T47D (cell line): ENCODE results near the gene HACD2.
A peak's percentile ranks its signal among the peaks of the same experiment; 100 is the strongest.

Source experiments
- DNase-seq, 2 experiments: peaks; one replicate each; pipeline versions ENCODE4 v3.0.0 to v3.0.0-alpha.2; 2011 to 2012; ENCODE audit warnings: low read depth in 1 of 2, low spot score in 1 of 2
- JUND ChIP-seq: IDR thresholded peaks from 2 replicates; pipeline ENCODE4 v1.6.1; 2012; ENCODE audit warnings: low read depth
- in situ Hi-C: cut with HindIII; loops from 2 replicates; pipeline ENCODE4 v1.10.0; 2016; ENCODE audit warnings: low sequenced_read_pairs, low pct_unique_long_range_greater_than_20kb

Gene HACD2

GRCh38 chr3:123471106-123471505, 113.7 kb downstream of the HACD2 start:
- no peak for TF ChIP-seq JUND
- in situ Hi-C loops, result no loop called here
- no peak for DNase-seq

- no peak for DNase-seq
- in situ Hi-C loops, result no loop called here
- no peak for TF ChIP-seq JUND
Observed at GRCh38 chr3:123469323-123469995, 115.4 kb downstream of the HACD2 start.

- no peak for DNase-seq
- TF ChIP-seq JUND, result no peak
- in situ Hi-C loops, result no loop called here
Observed at GRCh38 chr3:123467046-123467445, 117.8 kb downstream of the HACD2 start.

DNA sequence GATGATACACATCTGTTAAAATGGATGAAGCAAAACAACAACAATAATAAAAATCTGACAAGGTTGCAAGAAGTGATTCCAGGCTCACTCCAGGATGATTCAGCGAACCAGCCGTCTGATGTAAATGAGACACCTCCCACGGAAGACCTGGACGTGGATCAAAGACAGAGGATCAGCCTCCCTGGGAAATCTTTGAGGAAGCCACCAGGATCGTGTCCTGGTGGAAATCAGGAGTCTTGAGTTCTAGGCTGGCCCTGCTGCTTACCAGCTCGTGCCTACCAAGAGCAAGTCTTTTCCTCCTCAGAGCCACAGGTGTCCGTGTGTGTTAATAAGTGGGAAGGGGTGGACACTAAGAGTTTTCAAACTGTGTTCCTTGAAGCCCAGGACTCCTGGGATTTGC, 120.6 kb downstream of the HACD2 start:
- in situ Hi-C loops, result no loop called here
- TF ChIP-seq JUND, result no peak
- DNase-seq, result no peak

DNA sequence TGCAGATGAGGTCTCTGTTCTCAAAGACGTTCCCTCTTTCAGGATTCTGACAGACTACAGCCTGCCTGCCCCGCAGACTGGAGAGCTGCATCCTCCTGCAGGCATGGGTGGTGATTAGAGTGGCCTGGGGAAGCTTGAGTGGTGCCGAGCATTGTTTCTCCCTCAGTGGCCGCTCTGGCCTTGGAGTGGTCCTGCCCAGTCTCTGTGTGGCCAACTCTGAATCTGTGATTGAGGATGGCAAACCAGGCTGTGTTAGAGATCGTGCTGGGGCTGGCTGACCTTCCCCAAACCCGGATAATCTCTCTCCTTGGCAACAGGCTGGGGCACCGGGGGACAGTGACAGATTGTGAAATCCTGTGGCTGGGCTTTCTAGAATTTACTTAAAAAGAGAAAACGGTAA, 125.0 kb downstream of the HACD2 start:
- DNase-seq, result no peak
- in situ Hi-C loops, result no loop called here

GRCh38 chr3:123458255-123458654, 126.6 kb downstream of the HACD2 start:
- in situ Hi-C loops, result no loop called here
- TF ChIP-seq JUND, result no peak
- no peak for DNase-seq

More for the DNA sequence above, 125.0 kb downstream of the HACD2 start:
- no peak for TF ChIP-seq JUND

DNA sequence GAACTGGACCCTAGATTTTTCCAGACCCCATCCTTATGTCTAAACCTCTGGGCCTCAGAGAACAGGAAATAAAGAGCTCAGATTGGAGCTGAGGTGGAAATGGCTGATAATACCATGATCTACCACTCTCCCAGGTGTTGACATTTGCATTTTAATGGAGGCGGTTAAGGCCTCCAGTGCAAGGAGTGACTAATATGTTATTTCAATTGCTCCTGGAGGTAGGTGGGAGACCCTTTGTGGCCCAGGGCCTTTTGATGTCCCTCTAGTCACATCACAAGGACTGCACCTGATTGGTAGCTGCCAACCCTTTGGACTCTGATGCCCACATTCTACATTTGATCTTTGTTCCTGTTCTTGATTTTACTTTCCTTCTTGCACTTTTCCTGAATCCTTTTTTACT, 127.0 kb downstream of the HACD2 start:
- in situ Hi-C loops, result no loop called here
- TF ChIP-seq JUND, result no peak
- no peak for DNase-seq

DNA sequence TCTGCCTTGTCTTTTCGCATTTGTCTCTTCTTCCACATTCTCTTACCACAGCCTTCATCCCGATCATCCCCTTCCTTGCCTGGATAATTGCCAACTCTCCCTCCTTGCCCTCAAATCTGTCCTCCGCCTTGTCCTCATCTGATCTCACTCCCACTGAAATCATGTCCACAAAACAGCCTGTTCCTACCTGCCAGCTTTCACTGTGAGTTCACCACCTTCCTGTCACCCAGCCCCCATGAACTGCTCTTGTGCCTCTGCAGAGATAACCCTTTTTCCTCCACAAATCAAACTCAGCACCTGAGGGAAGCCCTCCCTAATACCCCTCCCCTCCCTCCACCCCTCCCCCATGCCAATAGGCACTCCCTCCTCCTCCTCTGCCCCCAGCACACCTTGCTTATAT, 131.2 kb downstream of the HACD2 start:
- TF ChIP-seq JUND, result no peak
- no peak for DNase-seq
- in situ Hi-C loops, result no loop called here

DNA sequence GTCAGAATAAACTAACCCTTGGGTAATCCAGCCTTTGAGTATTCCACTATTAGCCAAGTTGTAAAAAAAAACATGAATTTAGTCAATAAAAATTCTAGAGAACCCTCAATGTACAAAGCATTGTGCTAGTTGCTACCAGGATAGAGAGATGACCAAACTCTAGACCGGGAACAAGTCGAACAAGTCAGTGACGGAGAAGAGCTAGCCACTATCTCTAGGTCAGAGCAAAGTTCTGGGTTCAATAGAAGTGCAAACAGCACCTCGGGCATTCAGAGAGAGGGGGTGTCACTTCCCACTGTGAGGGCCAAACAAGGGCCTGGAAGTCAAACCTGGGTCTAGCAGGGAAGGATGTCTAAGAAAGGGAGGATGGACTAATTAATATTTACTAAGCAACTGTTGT, 133.7 kb downstream of the HACD2 start:
- in situ Hi-C loops, result no loop called here
- no peak for TF ChIP-seq JUND
- DNase-seq, result peak in 1 of 2 experiments; percentile 41

DNA sequence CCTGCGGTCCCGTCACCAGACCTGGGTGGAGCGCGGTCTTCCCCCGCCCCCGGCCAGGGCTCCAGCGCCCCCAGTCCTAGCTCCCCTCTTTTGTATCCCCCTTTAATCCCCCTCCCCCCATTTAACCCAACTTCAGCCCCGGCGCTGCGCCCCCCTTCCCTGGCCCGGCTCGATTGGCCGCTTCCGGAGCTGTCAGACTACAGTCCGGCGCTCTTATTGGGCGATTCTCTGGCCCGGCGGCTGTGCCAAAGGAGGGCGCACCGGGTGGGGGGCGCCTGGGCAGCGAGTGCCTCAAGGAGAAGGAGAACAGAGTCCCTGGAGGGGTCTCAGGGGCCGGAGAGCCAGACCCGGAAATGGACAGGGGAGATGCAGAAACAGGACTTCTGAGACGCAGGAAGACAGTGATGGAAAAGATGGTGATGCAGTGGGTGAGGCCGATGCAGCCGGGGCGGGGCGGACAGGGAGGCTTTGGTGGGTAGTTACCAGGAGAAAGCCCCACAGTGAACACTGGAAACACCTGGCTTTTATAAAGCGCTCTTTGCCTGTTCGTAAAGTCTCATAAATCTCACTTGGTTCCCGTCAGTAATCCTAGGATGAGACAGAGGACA, 134.8 kb downstream of the HACD2 start:
- in situ Hi-C loops, result no loop called here
- TF ChIP-seq JUND, result no peak
- DNase-seq, result no peak

DNA sequence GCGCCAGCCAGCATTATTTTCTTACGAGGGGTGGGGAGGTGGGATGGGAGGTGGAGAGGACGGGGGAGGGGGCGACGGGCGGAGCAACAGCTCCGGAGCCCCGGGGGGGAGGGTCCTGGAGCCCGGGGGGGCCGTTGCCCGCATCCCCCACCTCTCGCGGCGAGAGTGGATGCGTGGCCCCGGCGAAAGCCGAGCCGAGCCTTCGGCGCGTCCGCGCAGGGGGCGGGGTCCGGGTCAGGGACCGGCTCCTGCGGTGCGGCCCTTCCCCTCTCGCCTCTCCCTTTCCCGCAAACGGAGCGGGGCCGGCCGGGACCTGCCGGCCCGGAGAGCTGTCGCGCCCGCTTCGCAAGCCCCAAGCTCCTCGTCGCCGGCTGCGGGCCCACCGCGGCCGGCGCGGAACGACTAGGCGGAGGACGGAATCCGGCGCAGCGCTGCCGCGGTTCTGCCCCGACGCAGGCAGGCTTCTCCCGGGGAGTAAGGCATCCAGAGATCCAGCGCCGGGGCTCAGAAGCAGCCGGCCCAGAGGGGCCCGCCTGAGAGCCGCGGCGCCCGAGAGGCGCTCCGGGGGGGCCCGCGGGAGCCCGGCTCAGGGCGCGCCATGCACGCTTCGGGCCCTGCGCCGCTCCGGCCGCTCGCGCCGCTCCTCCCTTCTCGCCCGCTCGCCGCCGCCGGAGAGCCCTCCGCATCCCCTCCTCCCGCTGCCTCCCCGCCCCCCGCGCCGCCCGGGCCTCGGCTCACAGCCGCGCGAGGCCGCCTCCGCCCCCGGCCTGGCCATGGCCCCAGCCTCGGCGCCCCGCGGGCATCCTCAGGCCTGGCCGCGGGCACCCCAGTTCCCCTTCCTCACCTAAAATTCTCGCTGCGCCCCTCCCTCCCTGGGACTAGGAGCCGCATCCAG, 135.5 kb downstream of the HACD2 start:
- DNase-seq, result no peak
- TF ChIP-seq JUND, result no peak
- in situ Hi-C loops, result no loop called here

DNA sequence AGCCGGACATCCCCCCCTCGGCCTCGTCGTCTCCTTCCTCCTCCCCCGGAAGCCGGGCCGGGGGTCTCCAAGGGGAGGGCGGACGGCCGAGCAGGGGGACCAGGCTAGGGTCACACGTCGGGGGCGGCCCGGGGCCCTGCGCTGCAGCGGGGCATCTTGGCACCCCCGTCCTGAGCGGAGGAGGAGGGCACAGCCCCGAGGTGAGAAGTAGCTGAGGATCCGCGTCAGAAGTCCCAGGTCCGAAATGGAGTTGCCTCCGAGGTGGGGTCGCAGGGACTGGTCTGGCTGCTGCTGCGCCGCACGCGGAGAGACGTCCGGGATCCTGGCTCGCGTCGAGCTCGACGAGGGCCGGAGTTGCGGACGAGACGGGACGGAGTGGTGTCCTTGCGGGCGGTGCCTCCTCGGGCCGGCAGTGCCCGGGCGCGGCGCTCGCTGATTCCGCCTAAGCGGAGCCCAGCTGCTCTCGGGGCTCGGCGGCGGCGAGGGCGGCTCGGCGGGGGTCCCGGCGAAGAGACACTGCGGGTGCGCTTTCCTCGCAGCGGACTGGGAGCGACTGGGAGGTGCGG, 136.2 kb downstream of the HACD2 start, which contains the start of gene ADCY5:
TSS of gene ADCY5 (minus strand) at position 555 of the 566 bp plus-strand sequence. CDS start at position 10, 545 bp downstream.
- in situ Hi-C loops, result no loop called here
- TF ChIP-seq JUND, result no peak
- DNase-seq, result peak; percentile 40 to 61
